Astrocyte of the cerebellum (primary cell): ENCODE measurements around the gene GALNT16.

Source experiments
- DNase-seq: peaks from one replicate; pipeline ENCODE4 v3.0.0-alpha.2; 2011; ENCODE audit warnings: low read depth
- H3K4me3 ChIP-seq: 2 replicates; pipeline ENCODE4 v1.5.1; 2011; ENCODE audit warnings: mild to moderate bottlenecking, low read depth, low read length, moderate library complexity
- in situ Hi-C: cut with HindIII; loops from 2 replicates; pipeline ENCODE4 v1.10.0; 2017; ENCODE audit warnings: low sequenced_read_pairs
- TF ChIP-seq, protein P1 (sequence below): IDR thresholded peaks from 2 replicates; pipeline ENCODE4 v1.5.1; 2012; ENCODE audit warnings: low read length, low read depth, moderate library complexity, mild to moderate bottlenecking; ENCODE audit errors: missing control alignments

The GALNT16 gene

DNA sequence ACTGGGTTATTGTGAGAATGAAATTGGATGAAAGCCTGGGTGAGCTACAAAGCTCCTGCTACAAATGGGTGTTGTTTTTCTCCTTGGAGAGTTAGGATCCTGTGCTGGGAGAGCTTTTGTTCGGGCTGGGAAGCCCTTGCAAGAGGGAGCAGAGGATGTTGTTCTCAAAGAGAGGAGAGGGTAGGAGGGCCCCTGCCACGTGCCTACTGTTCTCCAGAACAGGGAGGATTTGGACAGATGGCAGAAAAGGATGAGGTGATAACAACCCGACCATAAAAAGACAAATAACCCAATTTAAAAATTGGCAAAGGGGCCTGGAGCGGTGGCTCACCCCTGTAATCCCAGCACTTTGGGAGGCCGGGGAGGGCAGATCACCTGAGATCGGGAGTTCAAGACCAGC is 68.8 kb downstream of the GALNT16 start:
- no peak overlapping the region for H3K4me3 ChIP-seq
- no peak for DNase-seq
- TF ChIP-seq, protein P1, sequence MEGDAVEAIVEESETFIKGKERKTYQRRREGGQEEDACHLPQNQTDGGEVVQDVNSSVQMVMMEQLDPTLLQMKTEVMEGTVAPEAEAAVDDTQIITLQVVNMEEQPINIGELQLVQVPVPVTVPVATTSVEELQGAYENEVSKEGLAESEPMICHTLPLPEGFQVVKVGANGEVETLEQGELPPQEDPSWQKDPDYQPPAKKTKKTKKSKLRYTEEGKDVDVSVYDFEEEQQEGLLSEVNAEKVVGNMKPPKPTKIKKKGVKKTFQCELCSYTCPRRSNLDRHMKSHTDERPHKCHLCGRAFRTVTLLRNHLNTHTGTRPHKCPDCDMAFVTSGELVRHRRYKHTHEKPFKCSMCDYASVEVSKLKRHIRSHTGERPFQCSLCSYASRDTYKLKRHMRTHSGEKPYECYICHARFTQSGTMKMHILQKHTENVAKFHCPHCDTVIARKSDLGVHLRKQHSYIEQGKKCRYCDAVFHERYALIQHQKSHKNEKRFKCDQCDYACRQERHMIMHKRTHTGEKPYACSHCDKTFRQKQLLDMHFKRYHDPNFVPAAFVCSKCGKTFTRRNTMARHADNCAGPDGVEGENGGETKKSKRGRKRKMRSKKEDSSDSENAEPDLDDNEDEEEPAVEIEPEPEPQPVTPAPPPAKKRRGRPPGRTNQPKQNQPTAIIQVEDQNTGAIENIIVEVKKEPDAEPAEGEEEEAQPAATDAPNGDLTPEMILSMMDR = no peak
- in situ Hi-C loops = no loop called here

DNA sequence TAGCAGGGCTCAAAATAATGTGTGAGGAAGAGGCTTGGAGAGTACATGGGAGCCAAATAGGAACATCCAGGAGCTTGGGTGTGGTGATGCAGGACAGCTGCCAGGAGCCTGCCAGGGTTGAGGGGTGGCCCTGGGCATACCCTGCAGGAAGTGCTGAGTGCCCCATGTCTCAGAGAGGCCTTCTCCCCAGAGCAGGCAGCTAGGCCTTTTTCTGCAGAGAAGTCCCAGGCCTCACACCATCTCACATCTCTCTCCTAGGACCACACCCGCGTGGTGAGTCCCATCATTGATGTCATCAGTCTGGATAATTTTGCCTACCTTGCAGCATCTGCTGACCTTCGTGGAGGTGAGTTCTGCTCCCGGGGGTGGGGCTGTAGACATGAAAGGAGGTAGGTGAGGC is 71.2 kb downstream of the GALNT16 start:
- in situ Hi-C loops = no loop called here
- DNase-seq = no peak
- no peak overlapping the region for H3K4me3 ChIP-seq
- TF ChIP-seq, protein P1 = no peak

DNA sequence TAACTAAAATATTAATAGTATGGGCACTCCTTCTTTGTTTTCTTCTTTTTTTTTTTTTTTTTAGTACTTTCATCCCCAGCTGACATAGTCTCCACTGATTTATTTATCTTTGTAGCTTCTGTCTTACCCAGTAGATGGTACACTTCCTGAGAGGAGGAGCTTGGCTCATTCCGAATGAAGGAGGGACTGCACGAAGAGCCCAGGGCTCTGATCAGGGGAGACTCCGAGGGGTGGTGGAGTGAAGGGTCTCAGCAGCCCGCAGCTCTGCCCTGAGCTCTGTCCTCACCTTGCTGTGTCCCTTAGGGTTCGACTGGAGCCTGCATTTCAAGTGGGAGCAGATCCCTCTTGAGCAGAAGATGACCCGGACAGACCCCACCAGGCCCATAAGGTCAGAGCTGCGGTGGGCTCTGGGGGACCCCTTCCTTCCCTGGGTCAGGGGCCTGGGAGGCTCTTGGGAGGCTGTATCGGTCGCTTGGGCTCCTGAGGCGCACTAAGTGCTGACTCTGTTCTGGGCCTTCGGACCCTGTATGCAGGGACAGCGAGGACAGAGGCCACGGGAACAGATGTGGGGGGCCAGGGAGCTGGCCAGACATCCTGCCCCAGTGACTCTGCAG is 72.9 kb downstream of the GALNT16 start:
- no peak overlapping the region for H3K4me3 ChIP-seq
- DNase-seq = no peak
- in situ Hi-C loops = no loop called here
- TF ChIP-seq, protein P1 = no peak

DNA sequence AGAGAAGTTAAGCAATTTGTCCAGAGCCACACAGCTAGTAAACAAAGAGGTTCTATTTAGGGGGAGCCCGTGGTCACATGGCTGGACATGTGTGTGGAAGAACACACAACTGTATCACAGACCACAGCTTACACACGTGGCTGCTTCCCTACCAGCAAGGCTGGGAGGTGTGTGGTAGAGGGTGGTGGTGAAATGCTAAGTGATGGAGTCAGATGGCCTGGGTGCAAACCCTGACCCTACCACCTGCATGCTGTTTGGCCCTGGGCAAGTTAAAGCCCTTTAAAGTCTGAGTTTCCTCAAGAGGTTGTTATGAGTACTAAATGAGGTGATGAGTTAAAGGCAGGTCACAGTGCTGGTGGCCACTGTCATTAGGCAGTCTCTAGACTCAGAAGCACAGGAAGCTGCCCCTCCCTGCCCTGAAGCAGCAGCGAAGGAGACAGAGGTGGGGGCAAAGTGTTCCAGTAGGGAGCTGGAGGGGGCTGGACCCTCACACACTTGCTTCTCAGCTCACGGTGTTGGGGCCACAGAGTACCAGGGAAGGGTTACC is 73.9 kb downstream of the GALNT16 start:
- no peak overlapping the region for H3K4me3 ChIP-seq
- no peak for DNase-seq
- in situ Hi-C loops = no loop called here
- TF ChIP-seq, protein P1 = no peak

DNA sequence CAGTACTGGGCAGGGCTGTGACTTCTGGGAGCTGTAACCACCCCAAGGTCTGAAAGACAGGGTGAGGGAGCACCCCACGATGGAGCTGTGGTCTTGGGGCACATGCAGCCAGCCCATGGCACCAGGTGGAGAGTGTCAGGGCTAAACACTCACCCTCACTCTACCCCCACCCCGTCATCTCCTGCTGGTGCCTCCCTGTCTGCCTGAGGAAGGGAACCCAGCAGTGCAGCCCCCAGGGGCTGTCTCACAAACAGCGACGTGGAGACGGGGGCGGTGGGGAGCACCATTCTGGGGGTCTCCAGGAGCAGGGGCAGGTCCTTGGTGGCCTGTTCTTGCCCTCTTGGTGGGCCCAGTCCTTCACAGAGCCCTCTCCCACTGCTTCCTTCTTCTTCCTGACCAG is 74.6 kb downstream of the GALNT16 start:
- DNase-seq = no peak
- TF ChIP-seq, protein P1 = no peak
- in situ Hi-C loops = no loop called here

DNA sequence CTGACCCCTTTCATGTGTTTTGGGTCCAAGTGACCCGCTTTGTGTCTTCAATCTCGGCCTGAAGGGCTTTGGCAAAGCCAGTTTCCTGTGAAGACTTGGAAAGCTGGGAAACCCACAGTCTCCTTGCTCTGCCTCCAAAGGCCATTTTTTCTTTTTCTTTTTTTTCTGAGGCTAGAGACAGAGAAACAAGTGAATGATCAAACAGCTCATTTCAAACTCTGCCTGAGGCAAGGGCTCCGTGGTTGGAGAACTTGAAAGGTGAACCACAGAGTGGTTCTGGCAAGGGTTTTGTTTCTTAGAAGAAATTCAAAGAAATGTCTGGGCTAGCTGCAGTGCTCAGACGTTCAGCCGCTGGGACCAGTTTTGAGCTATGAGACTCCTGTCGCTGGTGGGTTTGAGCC is 75.4 kb downstream of the GALNT16 start:
- peak; percentile 78 for DNase-seq
- H3K4me3 ChIP-seq = no peak overlapping the region
- in situ Hi-C loops = no loop called here
- TF ChIP-seq, protein P1 = no peak

More for the DNA sequence above, 74.6 kb downstream of the GALNT16 start:
- H3K4me3 ChIP-seq = no peak overlapping the region

DNA sequence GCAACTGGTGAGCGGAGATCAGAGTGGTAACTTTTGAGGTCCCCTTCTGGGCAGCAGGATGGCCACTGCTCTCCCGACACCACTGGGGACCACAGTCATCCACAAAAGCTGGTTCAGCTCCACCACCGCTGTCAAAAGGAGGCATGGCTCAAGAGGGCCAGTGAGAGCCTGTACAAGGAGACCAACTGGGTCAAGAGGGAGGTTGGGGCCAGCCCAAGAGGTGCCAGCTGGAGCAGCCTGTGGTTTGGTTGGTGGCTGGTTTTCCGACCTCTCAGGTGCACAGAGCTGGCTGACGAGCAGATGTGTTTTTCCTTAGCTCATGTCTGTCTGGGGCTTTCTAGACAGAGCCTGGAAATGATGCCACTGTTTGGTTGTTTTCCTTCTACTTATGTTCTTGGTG is 78.0 kb downstream of the GALNT16 start:
- in situ Hi-C loops = no loop called here
- TF ChIP-seq, protein P1 = no peak
- H3K4me3 ChIP-seq = no peak overlapping the region
- no peak for DNase-seq
